ENCODE data around the gene MSH3. TPM values are rescaled to one million over a fixed set of nuclear protein-coding genes. Genes with fewer than 3 reads are reported as not detected.
A peak's percentile ranks its signal among the peaks of the same experiment; 100 is the strongest.

Gene MSH3
- total RNA-seq: 10.0 and 14.0 TPM in 2 replicates

- peak; percentile 34 for DNase-seq (ENCODE audit: extremely low read depth, low read depth, low spot score)
Measured at GRCh38 chr5:80654391-80655230, at the start of gene MSH3, which contains the start of gene DHFR. Gene MSH3, plus strand, starts transcription at chr5:80654652. Its CDS starts 76 bp downstream, at chr5:80654728. Gene DHFR, minus strand, starts transcription at chr5:80654983. Its CDS starts 494 bp downstream, at chr5:80654489.

DNA sequence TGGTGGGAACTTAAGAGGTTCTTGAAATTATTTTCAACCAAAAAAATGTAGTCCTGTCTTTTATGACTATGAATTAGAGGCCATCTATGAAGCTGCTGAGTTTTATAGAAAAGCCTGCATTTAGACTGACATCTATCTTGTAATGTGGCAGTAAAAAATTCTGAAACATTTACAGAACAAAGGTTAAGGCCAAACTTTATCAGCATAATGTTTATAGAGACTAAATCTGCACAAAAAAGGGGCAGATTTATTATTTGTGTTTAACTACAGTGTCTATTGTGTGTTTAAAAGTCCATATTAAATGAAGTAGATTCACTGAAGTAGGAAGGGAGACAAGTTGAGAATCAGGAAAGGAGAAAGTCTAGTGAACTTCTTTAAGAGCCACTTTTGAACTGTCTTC lies 47.1 kb upstream of the MSH3 start:
- DNase-seq (ENCODE audit: extremely low read depth, low read depth, low spot score): no peak

DNA sequence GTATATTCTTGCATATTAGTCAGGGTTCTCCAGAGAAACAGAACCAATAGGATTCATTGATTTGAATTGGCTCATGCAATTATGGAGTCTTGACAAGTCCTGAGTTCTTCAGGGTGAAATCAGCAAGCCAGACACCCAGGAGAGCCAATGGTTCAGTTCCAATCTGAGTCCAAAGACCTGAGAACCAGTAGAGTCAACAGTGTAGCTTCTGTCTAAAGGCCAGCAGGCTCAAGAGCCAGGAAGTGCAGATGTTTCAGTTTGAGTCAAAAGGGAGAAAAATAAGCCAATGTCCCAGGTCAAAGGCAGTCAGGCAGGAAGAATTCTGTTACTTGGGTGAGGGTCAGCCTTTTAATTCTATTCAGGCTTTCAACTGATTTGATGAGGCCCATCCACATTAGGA lies 46.6 kb upstream of the MSH3 start:
- DNase-seq (ENCODE audit: extremely low read depth, low read depth, low spot score): no peak

GRCh38 chr5:80608731-80609130 lies 45.7 kb upstream of the MSH3 start:
- no peak for DNase-seq (ENCODE audit: extremely low read depth, low read depth, low spot score)

DNA sequence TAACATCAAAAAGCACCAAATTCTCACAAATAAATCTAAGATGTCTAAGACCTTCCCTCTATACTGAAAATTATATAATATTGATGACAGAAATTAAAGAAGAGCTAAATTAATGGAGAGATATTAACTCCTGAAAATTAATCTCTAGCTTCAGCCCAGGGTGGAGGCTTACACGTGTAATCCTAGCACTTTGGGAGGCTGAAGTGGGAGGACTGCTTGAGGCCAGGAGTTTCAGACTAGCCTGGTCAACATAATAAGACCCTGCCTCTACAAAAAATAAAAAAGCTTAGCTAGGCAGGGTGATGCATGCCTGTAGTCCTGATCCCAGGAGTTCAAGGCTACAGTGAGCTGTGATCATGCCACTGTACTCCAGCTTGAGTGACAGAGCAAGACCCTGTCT lies 44.8 kb upstream of the MSH3 start:
- no peak for DNase-seq (ENCODE audit: extremely low read depth, low read depth, low spot score)

- no peak for DNase-seq (ENCODE audit: extremely low read depth, low read depth, low spot score)
Measured at GRCh38 chr5:80615266-80615914, 39.1 kb upstream of the MSH3 start.

DNA sequence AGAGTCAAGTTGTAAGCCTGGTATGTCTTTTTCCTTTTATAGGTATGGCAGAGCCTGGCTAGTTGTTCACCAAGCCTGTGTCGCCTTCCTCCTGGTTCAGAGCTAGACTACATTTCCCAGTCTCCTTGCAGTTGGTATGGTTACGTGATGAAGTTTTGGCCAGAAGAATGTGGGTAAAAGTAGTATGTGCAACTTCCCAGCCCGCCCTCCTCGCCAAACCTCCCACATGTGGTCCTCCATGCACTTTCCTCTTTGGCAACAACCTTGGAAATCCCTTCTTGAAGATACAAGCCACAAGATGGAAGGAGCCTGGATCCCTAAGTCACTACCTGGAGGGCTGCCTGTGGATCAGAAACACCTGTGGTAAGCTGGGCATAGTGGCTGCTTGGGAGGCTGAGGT lies 36.0 kb upstream of the MSH3 start:
- DNase-seq (ENCODE audit: extremely low read depth, low read depth, low spot score): no peak

DNA sequence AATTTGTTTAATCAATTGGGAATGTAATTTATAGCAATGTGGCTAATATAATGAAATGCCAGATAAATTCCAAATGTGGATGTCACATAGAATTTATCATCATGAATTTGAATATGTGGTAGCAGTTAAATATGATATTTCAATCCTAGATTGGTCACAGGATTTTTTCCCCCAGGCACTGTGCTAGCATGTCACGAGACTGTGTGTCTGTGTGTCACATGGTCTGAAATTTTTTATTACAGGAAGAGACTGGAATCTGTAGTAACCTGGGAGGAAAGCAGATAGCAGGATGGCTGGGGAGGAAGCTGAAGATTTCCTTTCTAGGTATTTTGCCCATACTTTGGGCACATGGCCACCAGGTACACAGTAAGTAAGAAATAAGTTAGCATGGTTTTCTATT lies 35.4 kb upstream of the MSH3 start:
- DNase-seq (ENCODE audit: extremely low read depth, low read depth, low spot score): no peak

- no peak for DNase-seq (ENCODE audit: extremely low read depth, low read depth, low spot score)
Measured at GRCh38 chr5:80620211-80620610, 34.2 kb upstream of the MSH3 start.

DNA sequence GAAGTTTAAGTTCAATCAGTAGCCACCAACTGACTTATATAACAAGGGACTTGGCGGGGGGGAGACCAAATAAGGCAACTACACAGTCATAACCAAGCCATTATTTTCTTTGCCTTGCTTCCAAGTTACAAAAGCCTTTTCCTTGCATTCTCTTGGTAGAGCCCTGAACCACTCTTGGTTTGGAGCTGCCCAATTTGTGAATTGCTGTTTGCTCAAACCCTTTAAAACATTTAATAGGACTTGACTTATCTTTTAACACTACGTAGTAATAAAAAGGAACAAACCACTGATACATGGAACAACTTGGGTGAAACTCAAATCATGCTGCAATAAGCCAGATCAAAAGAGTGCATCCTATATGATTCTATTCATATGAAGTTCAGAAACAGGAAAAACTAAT lies 31.7 kb upstream of the MSH3 start:
- no peak for DNase-seq (ENCODE audit: extremely low read depth, low read depth, low spot score)

- no peak for DNase-seq (ENCODE audit: extremely low read depth, low read depth, low spot score)
Measured at GRCh38 chr5:80623999-80624398, 30.5 kb upstream of the MSH3 start.

DNA sequence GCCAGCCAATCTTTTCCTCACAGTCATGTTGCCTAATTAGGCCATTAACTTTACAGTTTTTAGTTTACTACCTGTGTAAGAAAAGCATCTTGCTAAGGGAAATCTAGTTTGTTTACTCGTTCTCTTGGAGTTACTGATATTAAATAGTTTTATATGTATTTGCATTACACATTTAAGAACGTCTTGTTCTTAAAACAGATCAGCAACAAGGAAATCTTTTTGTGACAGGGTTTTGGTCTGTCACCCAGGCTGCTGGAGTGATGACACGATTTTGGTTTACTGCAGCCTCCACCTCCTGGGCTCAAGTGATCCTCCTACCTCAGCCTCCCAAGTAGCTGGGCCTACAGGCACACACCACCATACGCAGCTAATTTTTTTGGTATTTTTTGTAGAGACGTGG lies 29.2 kb upstream of the MSH3 start:
- DNase-seq (ENCODE audit: extremely low read depth, low read depth, low spot score): no peak

DNA sequence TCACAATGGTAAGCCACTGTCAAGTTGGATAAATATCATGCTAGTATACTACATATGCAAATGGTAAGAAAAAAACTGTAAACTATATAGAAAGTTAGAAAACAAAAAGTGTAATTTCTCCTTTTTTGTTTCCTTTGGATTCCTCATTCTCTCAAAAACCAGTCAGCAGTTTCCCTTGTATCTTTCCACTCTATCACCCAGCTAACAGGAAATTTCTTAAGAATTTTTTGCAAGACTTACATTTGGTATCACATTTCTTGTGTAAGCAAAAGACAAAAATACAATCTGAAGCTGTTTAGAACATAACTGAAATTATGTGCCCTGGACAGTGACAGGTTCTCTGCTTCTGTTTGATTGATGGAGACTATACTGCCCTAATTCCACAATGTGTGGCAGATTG lies 25.2 kb upstream of the MSH3 start:
- no peak for DNase-seq (ENCODE audit: extremely low read depth, low read depth, low spot score)

GRCh38 chr5:80631278-80632259 lies 22.9 kb upstream of the MSH3 start:
- DNase-seq (ENCODE audit: extremely low read depth, low read depth, low spot score): no peak

DNA sequence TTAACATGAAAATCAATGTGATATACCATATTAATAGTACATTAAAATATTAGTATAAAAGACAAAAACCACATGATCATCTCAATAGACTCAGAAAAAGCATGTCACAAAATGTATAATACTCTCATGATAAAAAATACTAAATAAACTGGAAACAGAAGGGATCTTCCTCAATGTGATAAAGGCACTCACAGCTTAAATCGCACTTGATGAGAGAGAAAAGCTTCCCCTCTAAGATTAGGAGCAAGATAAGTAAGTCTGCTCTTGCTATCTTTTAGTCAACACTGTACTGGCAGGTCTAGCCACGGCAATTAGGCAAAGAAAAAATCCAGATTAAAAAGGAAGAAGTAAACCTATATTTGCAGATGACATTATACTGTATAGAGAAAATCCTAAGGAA lies 21.8 kb upstream of the MSH3 start:
- DNase-seq (ENCODE audit: extremely low read depth, low read depth, low spot score): no peak

GRCh38 chr5:80634193-80634592 lies 20.3 kb upstream of the MSH3 start:
- no peak for DNase-seq (ENCODE audit: extremely low read depth, low read depth, low spot score)

- no peak for DNase-seq (ENCODE audit: extremely low read depth, low read depth, low spot score)
Measured at GRCh38 chr5:80641353-80641752, 13.1 kb upstream of the MSH3 start.

- no peak for DNase-seq (ENCODE audit: extremely low read depth, low read depth, low spot score)
Measured at GRCh38 chr5:80644900-80645299, 9.6 kb upstream of the MSH3 start.

DNA sequence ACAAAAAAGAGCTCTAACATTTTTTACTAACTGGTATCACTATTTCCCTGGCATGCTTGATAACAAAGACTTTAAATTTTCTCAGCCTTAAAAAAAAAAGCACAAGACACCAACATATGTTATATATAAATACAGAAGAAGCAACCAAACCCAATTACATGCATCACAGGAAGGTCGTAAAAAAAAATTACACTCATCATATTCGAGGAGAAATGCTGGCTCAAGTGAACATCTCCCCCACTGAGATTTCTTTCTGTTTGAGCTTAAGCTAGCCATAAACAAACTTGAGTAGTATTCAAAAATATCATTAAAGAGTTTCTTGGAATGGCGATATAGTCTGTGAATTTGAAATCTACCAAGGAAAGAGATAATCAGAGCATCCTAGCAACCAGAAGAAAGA lies 7.5 kb upstream of the MSH3 start:
- DNase-seq (ENCODE audit: extremely low read depth, low read depth, low spot score): no peak

- DNase-seq (ENCODE audit: extremely low read depth, low read depth, low spot score): no peak
Measured at GRCh38 chr5:80653502-80653901, 950 bp upstream of the MSH3 start.

GRCh38 chr5:80654054-80654390 lies 430 bp upstream of the MSH3 start:
- DNase-seq (ENCODE audit: extremely low read depth, low read depth, low spot score): no peak
